ENCODE data around the gene ITIH3. TPM values are rescaled to one million over a fixed set of nuclear protein-coding genes. Genes with fewer than 3 reads are reported as not detected.

Gene ITIH3
- total RNA-seq, 5 donors from 2014 or later (not counting 1 experiment from before 2014, with no cell fraction given) = 0.23 to 0.88 (median 0.76) TPM; not detected in 2

DNA sequence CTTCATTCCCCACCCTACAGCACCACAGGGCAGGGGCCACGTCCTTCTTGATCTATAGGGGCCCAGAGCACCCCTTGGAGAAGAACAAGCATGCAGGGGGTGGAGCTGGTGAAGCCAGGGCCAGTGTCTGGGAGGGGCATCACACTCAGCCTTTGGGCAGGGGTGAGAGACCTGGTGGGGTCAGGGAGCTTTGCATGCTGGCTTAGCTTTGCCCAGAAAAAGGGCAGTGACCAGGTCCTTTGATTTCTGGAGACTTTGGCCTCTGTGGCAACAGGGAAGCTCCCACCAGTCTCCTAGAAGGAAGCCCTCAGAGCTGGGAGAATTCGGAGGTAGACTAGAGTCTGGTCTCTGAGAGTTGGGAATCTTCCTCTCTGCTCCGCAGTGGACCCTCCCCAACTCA lies 34.9 kb downstream of the ITIH3 start:
- H3K36me3 Mint-ChIP-seq = peaks cover 8% of the 10 kb centered on the region
- POLR2A ChIA-PET = no interaction called here
- no peaks in the 10 kb centered on the region for H3K9me3 ChIP-seq
- no peaks in the 10 kb centered on the region for H3K9me3 Mint-ChIP-seq
- no peak overlapping the region for H3K4me3 Mint-ChIP-seq
- H3K4me3 ChIP-seq (ENCODE audit: control insufficient read depth in 1 of 2, extremely low read depth in 1 of 2, low read length in 1 of 2) = no peak overlapping the region
- ATAC-seq (replicated peaks in 1 of 4) (peak in 1 of 4 experiments; percentile 19), DNase-seq (no peak)
- no peak overlapping the region for H3K27ac Mint-ChIP-seq
- no peaks in the 10 kb centered on the region for H3K4me1 ChIP-seq (ENCODE audit: control insufficient read depth in 1 of 2, extremely low read depth in 1 of 2, insufficient read depth in 2 of 2, low read length in 2 of 2)
- no CpG with 5 or more reads among the region's 3 CpGs for WGBS (ENCODE audit: insufficient coverage)
- no peaks in the 10 kb centered on the region for H3K4me1 Mint-ChIP-seq
- no peaks in the 10 kb centered on the region for H3K27me3 ChIP-seq (replicated peaks in 1 of 2; ENCODE audit: control insufficient read depth in 2 of 2, extremely low read depth in 1 of 2, insufficient read depth in 2 of 2, low read length in 1 of 2)
- CTCF ChIA-PET = no interaction called here
- H3K36me3 ChIP-seq (ENCODE audit: control insufficient read depth in 2 of 2, extremely low read depth in 1 of 2, insufficient read depth in 1 of 2, low read length in 1 of 2) = peaks cover 1 to 4% of the 10 kb centered on the region in 2 donors
- H3K27me3 Mint-ChIP-seq = no peaks in the 10 kb centered on the region
- H3K27ac ChIP-seq (ENCODE audit: low read length) = no peak overlapping the region

- CTCF ChIA-PET = no interaction called here
- no peak overlapping the region for H3K4me3 Mint-ChIP-seq
These were observed 35.4 kb downstream of the ITIH3 start for GRCh38 chr3:52829906-52830463.

DNA sequence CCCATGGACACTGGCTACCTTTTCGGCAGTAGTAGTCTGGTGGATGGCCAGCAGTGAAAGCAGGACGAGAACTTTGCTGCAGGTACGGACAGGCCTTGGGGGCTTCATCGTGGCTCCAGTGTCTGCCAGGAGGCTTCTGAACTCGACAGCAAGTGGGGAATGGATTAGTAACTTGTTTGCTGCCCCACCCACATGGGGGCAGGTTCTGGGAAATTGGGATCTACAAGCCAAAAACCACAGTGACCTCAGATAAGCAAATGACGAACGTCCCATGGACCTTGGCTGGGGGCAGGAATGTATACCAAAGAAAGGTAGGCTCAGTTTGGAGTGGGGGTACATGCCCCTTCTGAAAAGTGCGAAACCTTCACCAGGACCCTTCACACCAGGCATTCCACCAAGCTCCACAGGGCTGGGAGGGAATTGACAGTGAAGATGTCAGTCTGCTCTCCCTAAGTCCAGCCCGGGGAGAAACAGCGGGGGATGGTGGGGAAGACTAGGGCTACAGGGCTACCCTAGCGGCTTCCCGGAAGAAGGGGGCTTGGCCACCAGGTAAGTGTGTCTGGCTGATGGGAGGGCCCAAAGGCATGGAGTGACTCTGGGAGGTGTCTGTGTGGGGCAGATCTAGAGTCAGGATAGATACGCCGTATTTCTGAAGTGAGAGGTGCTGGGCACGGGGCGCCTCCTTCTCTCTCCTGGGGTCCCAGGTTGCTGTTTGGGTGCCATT lies 36.1 kb downstream of the ITIH3 start, which contains the start of gene ITIH4:
TSS of gene ITIH4 (minus strand) at position 138 of the 724 bp plus-strand sequence. CDS start at position 108, 30 bp downstream.
- no peaks in the 10 kb centered on the region for H3K4me1 ChIP-seq (ENCODE audit: control insufficient read depth in 1 of 2, extremely low read depth in 1 of 2, insufficient read depth in 2 of 2, low read length in 2 of 2)
- H3K27me3 Mint-ChIP-seq = no peaks in the 10 kb centered on the region
- no peak for DNase-seq
- H3K27me3 ChIP-seq (replicated peaks in 1 of 2; ENCODE audit: control insufficient read depth in 2 of 2, extremely low read depth in 1 of 2, insufficient read depth in 2 of 2, low read length in 1 of 2) = no peaks in the 10 kb centered on the region
- no peak within 1 kb of the TSS for H3K27ac ChIP-seq (ENCODE audit: low read length)
- no peaks in the 10 kb centered on the region for H3K9me3 Mint-ChIP-seq
- H3K36me3 ChIP-seq (ENCODE audit: control insufficient read depth in 2 of 2, extremely low read depth in 1 of 2, insufficient read depth in 1 of 2, low read length in 1 of 2) = peaks cover 7 to 11% of the 10 kb centered on the region in 2 donors
- 96% methylated on average over 8 of the region's 16 CpGs for WGBS (ENCODE audit: insufficient coverage)
- ChIA-PET POLR2A (no interaction called here), CTCF (no interaction called here)
- ATAC-seq (replicated peaks in 1 of 4) = no peak
- no peak within 1 kb of the TSS for H3K4me3 ChIP-seq (ENCODE audit: control insufficient read depth in 1 of 2, extremely low read depth in 1 of 2, low read length in 1 of 2)
- H3K4me1 Mint-ChIP-seq = no peaks in the 10 kb centered on the region
- H3K9me3 ChIP-seq = no peaks in the 10 kb centered on the region
- peaks cover 8% of the 10 kb centered on the region for H3K36me3 Mint-ChIP-seq
- H3K27ac Mint-ChIP-seq = peak within 1 kb of the TSS in 1 of 2 donors; percentile 39
- no peak within 1 kb of the TSS for H3K4me3 Mint-ChIP-seq

More at GRCh38 chr3:52829906-52830463, 35.4 kb downstream of the ITIH3 start:
- Histone ChIP-seq H3K36me3 (ENCODE audit: control insufficient read depth in 2 of 2, extremely low read depth in 1 of 2, insufficient read depth in 1 of 2, low read length in 1 of 2) (peaks cover 6 to 9% of the 10 kb centered on the region in 2 donors), H3K27ac (ENCODE audit: low read length) (no peak overlapping the region), H3K9me3 (no peaks in the 10 kb centered on the region), H3K4me3 (ENCODE audit: control insufficient read depth in 1 of 2, extremely low read depth in 1 of 2, low read length in 1 of 2) (no peak overlapping the region), H3K27me3 (replicated peaks in 1 of 2; ENCODE audit: control insufficient read depth in 2 of 2, extremely low read depth in 1 of 2, insufficient read depth in 2 of 2, low read length in 1 of 2) (no peaks in the 10 kb centered on the region), H3K4me1 (ENCODE audit: control insufficient read depth in 1 of 2, extremely low read depth in 1 of 2, insufficient read depth in 2 of 2, low read length in 2 of 2) (no peaks in the 10 kb centered on the region)
- no peaks in the 10 kb centered on the region for H3K9me3 Mint-ChIP-seq
- peaks cover 6% of the 10 kb centered on the region for H3K36me3 Mint-ChIP-seq
- POLR2A ChIA-PET = no interaction called here
- H3K27ac Mint-ChIP-seq = no peak overlapping the region
- ATAC-seq (replicated peaks in 1 of 4) (no peak), DNase-seq (no peak)
- H3K4me1 Mint-ChIP-seq = no peaks in the 10 kb centered on the region
- 92% methylated on average over 7 of the region's 10 CpGs for WGBS (ENCODE audit: insufficient coverage)
- H3K27me3 Mint-ChIP-seq = no peaks in the 10 kb centered on the region

DNA sequence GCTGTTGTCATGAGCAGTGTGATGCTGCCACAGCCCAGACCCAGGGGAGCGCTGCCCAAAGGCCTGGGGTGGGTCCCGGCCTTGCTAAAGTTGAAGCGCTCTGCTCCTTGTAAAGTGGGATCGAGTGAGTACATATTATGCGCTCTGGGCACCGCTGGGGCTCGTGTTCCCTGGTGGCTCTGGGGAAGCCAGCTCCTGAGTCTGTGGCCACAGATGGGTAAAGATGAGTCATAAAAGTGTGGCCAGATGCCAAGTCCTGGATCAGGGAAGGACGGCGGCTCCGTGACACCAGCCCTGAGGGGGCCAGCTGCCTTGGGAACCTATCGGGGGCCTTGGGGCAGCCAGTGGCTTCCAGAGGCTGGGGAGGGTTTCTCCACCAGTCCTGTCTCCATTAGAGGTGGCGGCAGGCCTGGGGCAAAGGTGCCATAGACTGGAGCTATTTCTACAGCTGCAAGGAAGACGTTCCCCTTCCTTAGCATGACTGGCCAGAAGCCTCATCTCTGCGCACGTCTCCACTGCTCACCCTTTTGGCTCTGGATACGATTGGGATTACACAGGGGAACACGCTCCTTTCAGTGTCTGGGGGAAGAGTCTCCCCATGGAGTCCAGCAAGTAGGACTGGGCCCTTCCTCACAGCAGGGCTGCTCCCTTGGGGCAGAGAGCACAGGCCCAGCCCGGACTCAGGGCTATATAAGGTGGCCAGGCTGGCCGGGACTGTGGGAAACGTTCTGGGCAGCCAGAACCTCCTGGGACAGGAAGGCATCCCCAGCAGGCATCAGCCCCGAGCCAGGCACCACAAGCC lies 37.1 kb downstream of the ITIH3 start:
- CTCF ChIA-PET = no interaction called here

GRCh38 chr3:52833202-52833601 lies 38.6 kb downstream of the ITIH3 start:
- ATAC-seq (replicated peaks in 1 of 4) (no peak), DNase-seq (no peak)
- Histone ChIP-seq H3K27me3 (replicated peaks in 1 of 2; ENCODE audit: control insufficient read depth in 2 of 2, extremely low read depth in 1 of 2, insufficient read depth in 2 of 2, low read length in 1 of 2) (no peaks in the 10 kb centered on the region), H3K27ac (ENCODE audit: low read length) (no peak overlapping the region), H3K4me3 (ENCODE audit: control insufficient read depth in 1 of 2, extremely low read depth in 1 of 2, low read length in 1 of 2) (no peak overlapping the region), H3K9me3 (no peaks in the 10 kb centered on the region), H3K4me1 (ENCODE audit: control insufficient read depth in 1 of 2, extremely low read depth in 1 of 2, insufficient read depth in 2 of 2, low read length in 2 of 2) (peaks cover under 1 to 11% of the 10 kb centered on the region in 2 experiments), H3K36me3 (ENCODE audit: control insufficient read depth in 2 of 2, extremely low read depth in 1 of 2, insufficient read depth in 1 of 2, low read length in 1 of 2) (peaks cover 7 to 16% of the 10 kb centered on the region in 2 donors)
- Mint-ChIP-seq H3K4me3 (no peak overlapping the region), H3K36me3 (peaks cover 18% of the 10 kb centered on the region), H3K4me1 (peaks cover 6 to 18% (median 10%) of the 10 kb centered on the region in 3 donors), H3K27me3 (no peaks in the 10 kb centered on the region), H3K9me3 (no peaks in the 10 kb centered on the region), H3K27ac (no peak overlapping the region)
- WGBS (ENCODE audit: insufficient coverage) = 100% methylated on average over 6 of the region's 14 CpGs
- ChIA-PET POLR2A (no interaction called here), CTCF (no interaction called here)

More for the DNA sequence above, 37.1 kb downstream of the ITIH3 start:
- no peaks in the 10 kb centered on the region for H3K9me3 Mint-ChIP-seq
- ATAC-seq (replicated peaks in 1 of 4) (no peak), DNase-seq (no peak)
- H3K36me3 Mint-ChIP-seq = peaks cover 13% of the 10 kb centered on the region
- H3K4me3 Mint-ChIP-seq = no peak overlapping the region
- Histone ChIP-seq H3K27ac (ENCODE audit: low read length) (no peak overlapping the region), H3K9me3 (no peaks in the 10 kb centered on the region), H3K4me3 (ENCODE audit: control insufficient read depth in 1 of 2, extremely low read depth in 1 of 2, low read length in 1 of 2) (no peak overlapping the region), H3K4me1 (ENCODE audit: control insufficient read depth in 1 of 2, extremely low read depth in 1 of 2, insufficient read depth in 2 of 2, low read length in 2 of 2) (no peaks in the 10 kb centered on the region), H3K36me3 (ENCODE audit: control insufficient read depth in 2 of 2, extremely low read depth in 1 of 2, insufficient read depth in 1 of 2, low read length in 1 of 2) (peaks cover 7 to 16% of the 10 kb centered on the region in 2 donors), H3K27me3 (replicated peaks in 1 of 2; ENCODE audit: control insufficient read depth in 2 of 2, extremely low read depth in 1 of 2, insufficient read depth in 2 of 2, low read length in 1 of 2) (no peaks in the 10 kb centered on the region)
- peaks cover 0 to 4% (median 0%) of the 10 kb centered on the region in 3 donors for H3K4me1 Mint-ChIP-seq
- 79% methylated on average over 21 of the region's 21 CpGs for WGBS (ENCODE audit: insufficient coverage)
- no peak overlapping the region for H3K27ac Mint-ChIP-seq
- no peaks in the 10 kb centered on the region for H3K27me3 Mint-ChIP-seq
- POLR2A ChIA-PET = no interaction called here

DNA sequence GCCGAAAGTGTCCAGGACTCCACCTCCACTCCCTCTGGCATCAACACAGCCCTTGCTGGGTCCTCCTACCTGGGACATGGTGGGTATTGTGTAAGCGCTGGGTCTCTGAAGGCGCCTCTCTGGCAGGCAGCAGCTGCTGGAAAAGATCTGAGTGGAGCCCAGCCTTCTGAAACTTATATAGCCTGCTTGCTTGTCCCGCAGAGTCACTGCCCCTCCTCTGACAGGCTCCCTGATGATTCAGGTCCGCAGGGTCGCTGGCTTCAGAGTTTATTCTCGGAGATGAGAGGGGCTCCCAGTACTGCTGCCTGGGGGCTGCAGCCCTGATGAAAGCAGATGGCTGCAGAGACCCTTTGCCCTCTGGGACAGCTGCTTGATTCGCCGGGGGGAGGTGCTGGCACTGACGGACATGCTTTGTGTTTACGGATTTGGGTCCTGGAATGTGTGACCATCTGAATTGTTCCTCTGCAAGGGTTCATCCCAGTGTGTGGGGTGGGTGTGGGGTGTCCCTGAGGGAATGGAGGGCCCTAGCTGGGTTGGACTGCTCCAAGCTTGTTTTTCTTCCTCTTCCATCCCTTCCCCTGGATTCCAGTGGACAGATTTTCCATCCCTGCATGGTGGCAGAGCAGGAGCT lies 40.4 kb downstream of the ITIH3 start, which contains the start of gene MUSTN1:
TSS of gene MUSTN1 (minus strand) at position 149 of the 631 bp plus-strand sequence. CDS start at position 78, 71 bp downstream.
- ChIA-PET CTCF (no interaction called here), POLR2A (no interaction called here)
- Mint-ChIP-seq H3K4me1 (peaks cover 23 to 32% (median 28%) of the 10 kb centered on the region in 3 donors), H3K27ac (no peak within 1 kb of the TSS), H3K27me3 (no peaks in the 10 kb centered on the region), H3K9me3 (no peaks in the 10 kb centered on the region), H3K4me3 (no peak within 1 kb of the TSS), H3K36me3 (peaks cover 18% of the 10 kb centered on the region)
- Histone ChIP-seq H3K4me3 (ENCODE audit: control insufficient read depth in 1 of 2, extremely low read depth in 1 of 2, low read length in 1 of 2) (no peak within 1 kb of the TSS), H3K4me1 (ENCODE audit: control insufficient read depth in 1 of 2, extremely low read depth in 1 of 2, insufficient read depth in 2 of 2, low read length in 2 of 2) (peaks cover 7 to 25% of the 10 kb centered on the region in 2 experiments), H3K36me3 (ENCODE audit: control insufficient read depth in 2 of 2, extremely low read depth in 1 of 2, insufficient read depth in 1 of 2, low read length in 1 of 2) (peaks cover 10 to 17% of the 10 kb centered on the region in 2 donors), H3K27me3 (replicated peaks in 1 of 2; ENCODE audit: control insufficient read depth in 2 of 2, extremely low read depth in 1 of 2, insufficient read depth in 2 of 2, low read length in 1 of 2) (no peaks in the 10 kb centered on the region), H3K9me3 (no peaks in the 10 kb centered on the region), H3K27ac (ENCODE audit: low read length) (no peak within 1 kb of the TSS)
- ATAC-seq (replicated peaks in 1 of 4) = no peak
- 94% methylated on average over 9 of the region's 11 CpGs for WGBS (ENCODE audit: insufficient coverage)
- DNase-seq = no peak

Measured in T-cell (primary cell).